ENCODE measurements around the gene NTF4.
"Not testable (repeated sequence)": the region's sequence is repeated elsewhere in the genome, so short reads cannot be mapped to it uniquely, and the experiment has no call there.

GRCh38 chr19:49050376-49051033 is 14.1 kb downstream of the NTF4 start:
- not testable (repeated sequence) for TF ChIP-seq ELK1 (IDR thresholded peaks at IDR 0.05; ENCODE audit: low read depth, low read length)
- 0 out of 2 replicates have a peak, but pooled peaks have one; percentile 41 for TF ChIP-seq PBX3 (IDR thresholded peaks at IDR 0.05)
